Fibroblast of skin of right quadriceps (primary cell): Measurements from ENCODE around the gene ECHDC3.
"Not testable (repeated sequence)": the region's sequence is repeated elsewhere in the genome, so short reads cannot be mapped to it uniquely, and the experiment has no call there.

Source experiments
- DNase-seq: peaks from one replicate; pipeline ENCODE4 v3.0.0-alpha.2; 2013

The ECHDC3 gene

DNA sequence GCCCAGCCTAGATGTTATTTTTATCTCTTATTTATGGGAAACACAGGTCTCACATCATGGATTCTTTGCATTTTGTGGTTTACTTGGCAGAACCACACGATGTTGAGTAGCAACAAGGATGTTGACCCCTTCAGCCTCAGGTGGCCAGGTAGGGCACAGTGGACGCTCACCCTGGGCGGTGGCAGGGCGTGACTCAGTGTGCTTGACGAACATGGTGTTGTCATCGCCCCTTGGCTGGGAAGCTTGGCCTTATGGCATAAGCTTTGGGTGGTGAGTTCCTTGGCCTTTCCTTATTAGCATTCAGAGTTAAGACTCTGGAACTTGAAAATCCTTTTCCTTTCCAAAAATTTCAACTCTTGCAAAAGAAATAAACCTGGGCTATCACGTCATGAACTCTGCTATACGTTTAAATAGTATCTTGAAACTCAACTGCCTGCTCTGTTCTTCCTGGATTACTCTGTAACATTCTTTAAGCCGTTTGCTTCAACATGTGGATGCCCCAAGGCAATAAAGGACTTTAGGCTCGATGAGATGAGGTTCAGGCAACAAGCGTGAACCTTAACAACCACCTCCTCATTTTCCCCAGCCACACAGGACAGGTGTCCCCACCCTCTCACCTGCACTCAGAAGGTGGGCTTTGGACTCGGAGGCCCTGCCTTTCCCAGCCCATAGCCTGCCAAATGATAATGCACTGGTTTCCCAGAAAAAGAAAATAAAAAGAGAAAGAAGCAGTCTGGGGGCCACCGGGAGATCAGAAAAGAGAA, 22.5 kb upstream of the ECHDC3 start:
- DNase-seq: no peak

DNA sequence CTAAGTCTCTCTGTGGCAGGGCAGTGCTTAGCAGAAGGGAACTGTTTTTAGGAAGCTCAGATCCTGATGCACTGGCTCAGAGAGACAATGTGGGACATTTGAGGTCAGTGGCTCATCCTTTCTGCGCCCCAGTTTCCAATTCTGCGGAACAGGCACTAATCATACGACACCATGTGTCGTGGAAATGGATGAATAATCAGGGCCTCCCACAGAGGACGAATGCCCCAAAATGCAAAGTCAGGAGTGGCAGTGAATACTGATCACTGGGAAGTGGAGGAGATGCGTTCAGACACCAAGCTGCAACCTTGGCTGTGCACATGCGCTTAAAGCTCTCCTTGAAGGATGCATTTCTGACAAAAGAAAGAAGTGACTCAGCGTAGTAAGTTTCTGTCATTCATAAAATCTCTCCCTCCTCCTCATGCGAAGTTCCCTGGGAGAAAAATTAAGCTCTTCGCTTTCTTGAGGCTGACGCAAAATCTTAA, 21.9 kb upstream of the ECHDC3 start:
- no peak for DNase-seq

DNA sequence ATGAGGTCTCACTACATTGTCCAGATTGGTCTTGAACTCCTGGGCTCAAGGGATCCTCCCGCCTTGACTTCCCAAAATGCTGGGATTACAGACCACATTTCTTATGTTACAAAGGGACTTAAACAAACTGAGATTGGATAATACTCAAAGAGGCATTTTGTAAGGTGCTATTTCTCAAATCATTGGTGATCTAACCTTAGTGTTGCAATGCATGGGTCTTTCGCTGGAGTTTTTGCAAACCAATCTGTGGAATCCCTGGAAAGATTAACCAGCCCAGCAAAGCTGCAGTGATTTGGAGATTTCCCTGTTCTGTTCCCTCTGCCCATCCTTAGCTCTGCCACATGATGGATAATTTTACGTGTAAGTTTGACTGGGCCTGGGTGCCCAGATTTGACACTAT, 20.4 kb upstream of the ECHDC3 start:
- no peak for DNase-seq

DNA sequence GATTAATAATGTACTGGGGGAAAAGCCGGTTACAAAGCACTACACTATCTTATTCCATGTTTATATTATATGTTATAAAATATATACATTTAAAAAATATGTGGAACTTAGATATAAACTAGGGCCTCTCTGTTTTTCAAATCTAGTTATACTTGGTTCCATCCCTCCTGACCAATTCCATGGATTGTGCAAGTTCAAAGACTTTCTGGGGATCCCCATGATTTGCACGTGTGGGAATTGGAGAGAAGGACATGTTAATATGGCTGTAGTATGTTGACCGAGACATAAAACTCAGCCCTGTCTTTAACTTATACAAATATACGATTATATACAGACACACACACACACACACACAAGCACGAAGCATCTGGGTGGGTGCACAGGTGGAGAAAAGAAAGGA, 18.8 kb upstream of the ECHDC3 start:
- DNase-seq: no peak

DNA sequence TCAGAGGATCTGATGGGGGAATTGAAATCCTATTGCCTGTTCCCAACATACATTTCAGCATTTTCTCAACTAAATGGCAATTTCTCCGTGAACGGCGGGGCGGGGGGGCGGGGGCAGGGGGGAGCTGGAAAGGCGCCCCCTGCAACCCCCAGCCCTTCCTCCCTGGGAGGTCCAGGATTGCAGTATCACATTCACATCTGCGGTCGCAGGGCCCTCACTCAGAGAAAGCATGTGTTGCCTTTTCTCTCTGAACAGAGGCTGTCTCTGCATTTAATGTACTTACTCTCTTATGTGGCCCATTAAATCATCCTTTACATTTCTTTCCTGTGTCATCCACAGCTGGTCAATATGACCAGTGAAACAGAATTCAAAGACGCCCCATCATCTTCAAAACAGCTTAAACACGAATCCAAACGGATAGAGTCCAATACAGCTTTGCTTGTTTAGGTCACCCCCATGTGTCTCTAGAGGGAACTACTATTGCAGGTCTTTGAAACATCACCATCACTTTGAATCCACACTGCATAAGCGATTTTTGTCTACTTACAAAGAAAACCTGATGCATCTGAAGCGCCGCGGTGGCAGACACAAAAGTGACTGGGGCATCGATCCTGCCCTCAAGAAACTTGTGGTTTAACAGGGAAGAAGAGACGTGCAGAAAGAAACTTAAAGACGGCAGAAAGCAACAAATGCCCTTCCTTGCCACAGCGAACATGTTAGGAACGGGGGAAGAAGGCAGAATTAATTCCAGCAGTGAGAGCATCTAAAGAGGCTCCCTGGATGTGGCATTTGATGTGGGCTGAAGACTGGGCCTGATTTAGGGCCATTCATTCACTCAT, 17.0 kb upstream of the ECHDC3 start:
- DNase-seq: peak; percentile 63

DNA sequence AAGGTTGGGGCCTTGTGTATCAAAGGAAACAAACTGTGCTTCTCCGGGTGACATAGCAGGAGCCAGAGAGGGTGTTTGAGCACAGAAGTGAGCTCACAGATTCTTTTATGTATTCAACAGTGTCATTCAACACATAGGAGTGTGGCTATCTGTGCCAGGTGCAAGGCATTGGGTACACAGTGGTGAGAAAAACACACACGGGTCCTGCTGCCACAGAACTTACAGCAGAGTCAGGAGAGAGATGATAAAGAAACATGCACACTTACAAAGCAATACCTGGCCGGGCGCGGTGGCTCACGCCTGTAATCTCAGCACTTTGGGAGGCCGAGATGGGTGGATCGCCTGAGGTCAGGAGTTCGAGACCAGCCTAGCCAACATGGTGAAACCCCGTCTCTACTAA, 16.3 kb upstream of the ECHDC3 start:
- DNase-seq: no peak

DNA sequence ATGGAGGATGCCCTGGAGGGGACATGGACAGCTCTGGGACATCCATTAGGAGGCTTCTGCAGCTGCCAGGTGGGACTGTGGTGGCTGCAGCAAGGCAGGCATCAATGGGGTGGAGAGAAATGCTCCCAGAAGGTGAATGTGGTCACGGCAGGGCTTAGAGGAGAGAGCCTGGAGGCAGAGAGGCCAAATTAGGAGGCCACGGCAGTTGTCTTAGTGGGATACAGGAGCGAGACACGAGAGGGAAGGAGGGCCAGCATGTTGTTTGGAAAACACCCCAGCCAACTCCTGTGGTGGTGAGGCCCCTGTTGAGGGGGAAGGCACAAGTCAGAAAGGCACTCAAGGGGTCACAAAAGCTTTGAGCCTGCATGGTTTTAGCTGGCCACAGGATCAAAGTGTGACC, 14.6 kb upstream of the ECHDC3 start:
- no peak for DNase-seq

DNA sequence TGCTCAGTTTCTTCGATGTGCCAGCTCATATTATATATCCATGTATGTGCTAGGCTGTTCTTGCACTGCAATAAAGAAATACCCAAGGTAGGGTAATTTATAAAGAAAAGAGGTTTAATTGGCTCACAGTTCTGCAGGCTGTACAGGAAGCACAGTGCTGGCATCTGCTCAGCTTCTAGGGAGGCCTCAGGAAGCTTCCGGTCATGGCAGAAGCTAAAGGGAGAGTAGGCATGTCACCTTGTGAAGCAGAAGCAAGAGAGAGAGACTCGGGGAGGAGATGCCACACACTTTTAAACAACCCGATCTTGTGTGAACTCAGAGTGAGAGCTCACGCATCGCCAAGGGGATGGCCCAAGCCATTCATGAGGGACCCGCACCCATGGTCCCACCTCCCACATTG, 13.8 kb upstream of the ECHDC3 start:
- DNase-seq: no peak

DNA sequence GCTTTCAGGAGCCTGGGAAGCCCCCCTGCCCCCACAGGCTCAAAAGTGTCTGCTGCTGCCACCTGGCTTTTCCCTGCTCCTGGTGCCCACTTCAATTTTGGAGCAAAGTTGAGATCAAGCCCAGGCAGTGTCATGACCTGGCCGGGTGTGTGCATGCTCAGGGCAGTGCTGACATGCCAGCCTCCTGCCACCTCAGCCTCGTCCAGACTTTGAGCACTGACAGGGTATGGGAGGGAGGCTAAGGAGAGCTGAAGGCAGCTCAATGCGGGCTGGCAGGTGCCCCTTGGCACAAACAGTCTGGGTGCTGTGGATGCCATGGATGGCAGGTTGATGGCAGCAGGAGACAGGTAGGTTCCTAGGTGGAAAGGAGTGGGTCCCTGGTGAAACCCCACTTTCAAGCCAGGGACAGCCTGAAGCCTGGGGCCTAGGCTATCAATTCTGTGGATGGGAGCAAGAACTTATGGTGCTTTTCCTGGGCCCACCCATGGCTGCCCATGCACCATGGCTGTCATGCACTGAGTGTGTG, 12.3 kb upstream of the ECHDC3 start:
- DNase-seq: no peak

DNA sequence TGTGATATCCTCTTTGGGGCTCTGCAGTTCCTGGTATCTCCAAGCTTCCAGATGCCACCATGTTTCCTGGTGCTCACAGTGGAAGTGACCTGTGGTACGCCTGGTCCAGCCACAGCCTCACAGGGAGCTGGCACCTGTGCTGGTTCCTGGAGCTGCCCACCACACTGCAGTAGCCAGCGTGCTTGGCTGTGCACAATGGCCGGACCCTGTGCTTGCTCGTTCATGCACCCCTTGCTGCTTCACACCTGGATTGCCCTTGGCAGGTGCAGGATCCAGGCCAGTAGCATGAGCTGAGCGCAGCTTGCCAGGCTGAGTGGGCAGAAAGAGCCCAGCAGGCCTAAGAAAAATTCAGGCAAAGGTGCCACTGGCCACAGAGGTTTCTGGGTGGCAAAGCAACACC, 11.4 kb upstream of the ECHDC3 start:
- no peak for DNase-seq

DNA sequence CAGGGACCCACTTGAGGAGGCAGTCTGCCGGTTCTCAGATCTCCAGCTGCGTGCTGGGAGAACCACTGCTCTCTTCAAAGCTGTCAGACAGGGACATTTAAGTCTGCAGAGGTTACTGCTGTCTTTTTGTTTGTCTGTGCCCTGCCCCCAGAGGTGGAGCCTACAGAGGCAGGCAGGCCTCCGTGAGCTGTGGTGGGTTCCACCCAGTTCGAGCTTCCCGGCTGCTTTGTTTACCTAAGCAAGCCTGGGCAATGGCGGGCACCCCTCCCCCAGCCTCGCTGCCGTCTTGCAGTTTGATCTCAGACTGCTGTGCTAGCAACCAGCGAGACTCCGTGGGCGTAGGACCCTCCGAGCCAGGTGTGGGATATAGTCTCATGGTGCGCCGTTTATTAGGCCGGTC, 5.4 kb upstream of the ECHDC3 start:
- not testable (repeated sequence) for DNase-seq

DNA sequence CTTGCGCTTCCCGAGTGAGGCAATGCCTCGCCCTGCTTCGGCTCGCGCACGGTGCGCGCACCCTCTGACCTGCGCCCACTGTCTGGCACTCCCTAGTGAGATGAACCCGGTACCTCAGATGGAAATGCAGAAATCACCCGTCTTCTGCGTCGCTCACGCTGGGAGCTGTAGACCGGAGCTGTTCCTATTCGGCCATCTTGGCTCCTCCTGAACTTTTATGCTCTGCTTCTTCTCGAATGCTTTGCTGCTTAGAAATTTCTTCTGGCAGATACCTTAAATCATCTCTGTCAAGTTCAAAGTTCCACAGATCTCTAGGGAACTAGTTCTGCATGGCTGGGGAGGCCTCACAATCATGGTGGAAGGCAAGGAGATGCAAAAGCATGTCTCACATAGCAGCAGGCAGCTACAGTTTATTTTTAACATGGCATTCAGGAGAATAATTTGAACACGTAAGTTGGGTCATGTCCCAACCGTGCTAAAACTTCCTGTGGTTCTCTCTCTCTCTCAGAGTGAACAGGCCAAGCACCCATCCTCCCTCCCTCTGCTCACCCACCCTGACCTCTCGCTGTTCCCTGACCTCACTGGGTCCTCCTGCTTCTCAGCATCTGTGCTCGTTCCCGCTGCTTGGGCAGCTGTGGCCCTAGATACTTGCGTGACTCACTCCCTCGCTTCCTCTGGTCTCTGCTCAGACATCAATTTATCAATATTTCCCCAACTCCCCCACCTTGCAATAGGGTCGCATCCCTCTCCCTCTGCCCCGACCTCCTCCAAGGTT, 4.7 kb upstream of the ECHDC3 start:
- DNase-seq: not testable (repeated sequence)

DNA sequence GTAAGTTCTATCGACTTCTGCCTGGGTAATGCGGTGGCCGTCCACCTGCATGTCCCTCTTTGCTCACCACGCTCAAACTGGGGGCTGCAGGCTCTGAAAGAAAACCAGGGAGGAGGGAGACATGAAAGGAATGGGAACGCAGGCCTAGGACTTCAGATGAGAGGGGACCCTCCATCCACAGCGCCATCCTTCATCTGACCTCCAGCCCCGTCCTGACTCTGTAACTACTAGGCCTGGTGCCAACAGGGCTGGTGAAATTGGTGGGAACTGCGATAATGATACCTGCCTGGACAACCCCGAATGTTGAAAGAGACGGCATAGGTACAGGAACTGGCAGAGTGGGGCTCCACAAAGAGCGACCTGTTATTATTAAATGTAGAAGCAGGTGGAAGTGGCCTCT, 1.3 kb upstream of the ECHDC3 start:
- DNase-seq: no peak

DNA sequence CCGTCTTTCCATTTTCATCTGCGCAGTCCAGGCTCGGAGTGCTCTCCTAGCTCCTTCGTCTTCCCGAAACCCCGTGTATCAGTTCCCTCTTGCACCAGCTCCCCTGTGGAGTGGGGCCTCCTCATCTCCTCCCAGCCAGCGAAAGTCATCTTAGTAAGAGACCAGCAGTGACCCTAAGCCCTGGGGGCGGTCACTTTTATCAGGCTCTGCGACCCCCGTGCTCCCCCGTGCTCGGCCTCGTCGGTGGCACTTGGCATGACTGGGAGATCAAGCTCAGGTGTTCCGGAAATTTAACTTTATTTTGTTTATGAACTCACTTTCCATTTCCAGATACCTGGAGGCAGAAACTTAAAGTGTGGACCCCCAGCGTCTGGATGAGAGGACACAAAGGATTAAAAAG, 574 bp upstream of the ECHDC3 start:
- no peak for DNase-seq

DNA sequence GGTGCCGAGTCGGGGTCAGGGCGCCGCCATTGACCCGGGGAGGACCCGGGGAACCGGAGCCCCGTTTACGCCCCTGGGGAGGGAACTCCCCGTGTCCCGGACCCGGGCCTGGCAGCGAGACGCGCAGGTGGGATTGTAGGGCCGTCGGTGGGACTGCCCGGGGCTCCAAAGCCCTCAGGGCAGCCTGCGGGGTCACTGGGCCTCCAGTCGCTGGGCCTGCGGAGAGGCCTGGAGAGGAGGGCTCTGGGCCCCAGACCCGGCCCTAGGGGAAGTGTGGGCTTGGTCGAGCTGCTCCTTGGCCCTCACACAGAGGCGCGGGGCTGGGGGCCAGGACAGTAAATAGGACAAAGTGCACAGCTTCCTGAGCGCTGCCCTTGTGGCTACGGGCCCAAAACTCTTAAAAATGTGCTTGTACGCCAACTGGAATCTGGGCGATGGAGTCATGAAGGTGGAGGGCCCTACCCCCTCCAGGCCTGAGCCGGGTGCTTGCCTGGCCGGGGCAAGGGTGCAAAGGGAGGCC, 657 bp downstream of the ECHDC3 start:
- no peak for DNase-seq

DNA sequence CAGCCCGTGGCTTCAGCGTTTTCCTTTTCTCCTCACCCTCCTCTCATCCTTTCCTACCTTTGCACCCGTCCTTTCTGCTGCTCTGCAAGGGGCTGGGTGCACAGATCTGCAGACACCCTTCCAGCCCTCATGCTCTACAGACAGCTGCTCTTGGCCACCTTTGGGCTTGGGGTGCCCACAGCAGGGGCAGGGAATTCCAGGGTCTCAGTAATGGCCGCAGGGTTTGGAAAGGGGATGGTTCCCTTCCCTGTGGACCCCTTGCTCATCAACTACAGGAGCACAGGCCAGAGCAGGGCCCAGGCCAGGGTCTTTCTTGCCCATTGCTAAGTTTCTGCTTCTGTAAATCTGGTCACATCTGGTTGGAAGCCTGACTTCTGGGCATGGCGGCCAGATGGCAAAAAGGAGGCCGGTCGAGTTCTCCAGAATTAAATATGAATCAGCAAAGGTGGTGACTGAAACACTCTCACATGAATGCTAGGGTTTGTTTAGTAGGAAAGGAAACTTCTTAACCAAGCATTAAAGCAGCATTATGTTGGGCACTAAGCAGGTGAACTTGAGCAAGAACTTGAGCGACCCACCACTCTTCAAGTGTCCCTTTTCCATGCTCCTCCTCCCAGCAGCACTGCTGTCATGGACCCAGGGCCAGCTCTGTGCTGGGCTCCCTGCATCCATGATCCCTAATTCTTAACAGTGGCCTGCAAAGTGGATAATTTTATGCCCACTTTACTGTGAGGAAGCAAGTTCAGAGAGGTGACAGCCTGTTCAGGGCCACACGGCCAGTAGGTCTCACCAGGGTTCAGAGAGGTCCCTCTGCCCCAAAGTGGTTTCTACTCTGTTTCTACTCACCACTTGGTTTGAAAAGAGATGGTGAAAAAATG, 1.5 kb downstream of the ECHDC3 start:
- DNase-seq: no peak

DNA sequence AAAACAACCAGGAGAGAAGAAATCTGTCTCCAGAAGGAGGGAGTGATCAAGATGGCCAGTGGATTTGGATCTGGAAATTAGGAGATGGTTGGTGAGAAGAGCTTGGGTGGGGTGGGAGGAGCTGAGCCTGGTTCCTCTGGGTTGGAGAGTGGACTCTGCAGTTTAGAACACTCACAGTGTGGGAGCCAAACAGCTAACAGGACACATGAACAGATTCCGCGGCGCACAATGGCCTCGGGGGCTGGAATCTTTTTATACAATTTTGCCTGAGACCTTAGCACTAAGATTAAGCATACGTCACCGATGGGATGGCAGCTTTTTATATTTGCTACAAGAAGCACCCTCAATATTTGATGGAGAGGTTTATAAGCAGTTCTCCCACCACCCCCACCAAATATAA, 2.9 kb downstream of the ECHDC3 start:
- DNase-seq: no peak

DNA sequence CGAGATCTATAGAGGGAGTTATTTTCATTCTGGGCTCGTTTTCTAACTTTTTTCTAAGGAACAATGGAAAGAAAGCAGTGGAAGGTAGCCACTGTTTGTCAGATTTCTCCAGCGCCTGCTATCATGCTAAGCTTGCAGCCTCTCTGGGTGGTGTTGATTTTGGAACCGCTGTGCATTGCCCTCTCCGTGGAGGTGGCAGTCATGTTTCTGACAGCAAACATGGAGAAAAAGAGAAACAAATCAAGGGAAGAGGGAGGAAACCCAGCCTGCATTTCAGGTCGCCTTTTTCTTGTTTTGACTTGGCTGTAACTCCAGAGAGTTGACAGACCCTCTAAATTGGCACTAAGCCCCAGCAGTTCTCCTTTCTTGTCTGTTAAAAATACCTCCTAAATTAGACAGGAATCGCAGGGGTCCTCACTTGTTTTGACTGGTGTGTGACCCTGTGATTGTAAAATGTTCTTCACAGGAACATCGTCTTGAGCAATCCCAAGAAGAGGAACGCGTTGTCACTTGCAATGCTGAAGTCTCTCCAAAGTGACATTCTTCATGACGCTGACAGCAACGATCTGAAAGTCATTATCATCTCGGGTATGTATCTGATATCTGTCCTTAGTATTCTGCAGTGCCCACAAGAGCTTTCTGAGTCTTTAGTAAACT, 4.8 kb downstream of the ECHDC3 start:
- no peak for DNase-seq

DNA sequence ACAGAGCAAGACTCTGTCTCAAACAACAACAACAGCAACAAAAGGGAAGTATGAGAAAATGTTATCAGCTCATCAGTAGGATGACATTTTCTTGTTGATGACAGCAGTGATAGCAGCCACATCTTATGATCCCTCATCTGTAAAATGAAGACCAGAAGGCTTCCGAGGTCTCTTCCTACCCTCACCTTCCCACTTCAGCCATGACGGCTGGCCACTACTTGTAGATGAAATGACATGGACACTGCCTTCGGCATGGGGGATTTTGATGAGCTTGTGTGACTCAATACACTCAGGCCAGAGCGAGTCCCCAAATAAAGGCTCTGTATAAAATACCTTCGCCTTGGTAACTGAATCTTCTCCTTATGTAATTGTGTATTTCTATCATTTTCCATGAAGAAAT, 6.7 kb downstream of the ECHDC3 start:
- no peak for DNase-seq

DNA sequence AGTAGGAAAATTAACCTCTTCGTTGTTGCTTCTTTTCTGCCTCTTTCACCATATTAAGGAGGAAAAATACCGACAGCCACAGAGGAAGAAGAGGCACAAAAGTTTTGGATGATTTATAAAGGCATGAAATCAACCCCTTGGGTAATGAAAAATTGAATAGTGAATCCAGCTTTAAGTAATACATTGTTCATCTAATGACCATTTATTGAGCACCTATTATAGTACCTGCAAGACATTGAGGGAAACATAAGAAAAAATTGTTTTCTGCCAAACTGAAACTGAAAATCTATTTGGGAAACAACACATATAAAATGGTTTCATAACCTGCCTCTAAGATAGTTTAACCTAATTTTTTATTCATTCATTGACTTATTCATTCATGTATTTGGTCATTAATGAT, 8.2 kb downstream of the ECHDC3 start:
- DNase-seq: no peak

DNA sequence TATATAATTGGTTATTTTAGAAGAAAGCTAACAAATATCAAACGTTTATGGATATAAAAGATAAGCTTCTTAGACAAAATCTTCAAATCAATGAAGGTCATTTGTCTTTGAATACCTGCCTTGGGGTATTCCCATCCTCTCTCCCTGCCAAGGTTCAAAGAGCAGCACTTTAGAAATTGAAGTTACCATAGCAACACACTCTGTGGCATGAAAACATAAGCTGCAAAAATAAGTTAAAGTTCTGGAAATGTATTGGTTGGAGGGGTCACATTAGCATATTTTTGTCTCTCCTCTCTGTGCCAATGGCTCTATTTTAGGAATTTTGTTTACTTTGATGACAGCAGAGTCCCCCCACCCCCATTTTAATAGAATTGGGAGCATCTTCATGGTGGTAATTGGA, 12.0 kb downstream of the ECHDC3 start:
- no peak for DNase-seq
